H1 (cell line): ENCODE data around the gene PRSS36. TPM values are rescaled to one million over a fixed set of nuclear protein-coding genes. Genes with fewer than 3 reads are reported as not detected.

ENCODE experiments used
- CHD7 ChIP-seq: fragments of 300-600 bp; sonication (generic); IDR thresholded peaks from 2 replicates; pipeline ENCODE4 v1.7.1; 2012; ENCODE audit warnings: low read length, moderate library complexity, mild to moderate bottlenecking, inconsistent platforms; ENCODE audit not compliant: insufficient replicate concordance
- HDAC6 ChIP-seq: IDR thresholded peaks from one replicate; pipeline ENCODE4 v1.7.1; 2012; ENCODE audit warnings: low read depth, mild to moderate bottlenecking, inconsistent platforms, low read length, moderate library complexity
- polyA plus RNA-seq, 7 experiments: library from polyadenylated mRNA; depleted of rRNA in 3 of 7; stranded (reverse) in 5 of 7; unstranded in 2 of 7; fragments of >200 nt in 5 of 7; fragments of 200-250 nt in 2 of 7; gene quantifications; 1 replicate in 5 of 7; 2 replicates in 1 of 7; 4 replicates in 1 of 7; pipeline versions ENCODE4 v1.2.1 to v1.2.3, GENCODE V29; 2011 to 2013; ENCODE audit warnings: missing spikeins in 2 of 7, mixed read lengths in 2 of 7
- total RNA-seq: library from RNA; stranded (reverse); fragmentation: NEBNext Ultra II Directional; extraction: Animal tissue kit (Norgen Biotek cat#: 25700); gene quantifications from 2 replicates; pipeline ENCODE4 v1.2.1, GENCODE V29; 2021

Gene PRSS36
- total and polyA plus RNA-seq, 2 of the 8 experiments (the other 6 are each of a cell fraction or from before 2014, with no cell fraction given): 1.3 to 1.9 TPM

GRCh38 chr16:31093132-31093703, 56.6 kb downstream of the PRSS36 start (continued):
- TF ChIP-seq CHD7 (no peak), HDAC6 (no peak)
